ENCODE data around the gene PPP2R5C.

DNA sequence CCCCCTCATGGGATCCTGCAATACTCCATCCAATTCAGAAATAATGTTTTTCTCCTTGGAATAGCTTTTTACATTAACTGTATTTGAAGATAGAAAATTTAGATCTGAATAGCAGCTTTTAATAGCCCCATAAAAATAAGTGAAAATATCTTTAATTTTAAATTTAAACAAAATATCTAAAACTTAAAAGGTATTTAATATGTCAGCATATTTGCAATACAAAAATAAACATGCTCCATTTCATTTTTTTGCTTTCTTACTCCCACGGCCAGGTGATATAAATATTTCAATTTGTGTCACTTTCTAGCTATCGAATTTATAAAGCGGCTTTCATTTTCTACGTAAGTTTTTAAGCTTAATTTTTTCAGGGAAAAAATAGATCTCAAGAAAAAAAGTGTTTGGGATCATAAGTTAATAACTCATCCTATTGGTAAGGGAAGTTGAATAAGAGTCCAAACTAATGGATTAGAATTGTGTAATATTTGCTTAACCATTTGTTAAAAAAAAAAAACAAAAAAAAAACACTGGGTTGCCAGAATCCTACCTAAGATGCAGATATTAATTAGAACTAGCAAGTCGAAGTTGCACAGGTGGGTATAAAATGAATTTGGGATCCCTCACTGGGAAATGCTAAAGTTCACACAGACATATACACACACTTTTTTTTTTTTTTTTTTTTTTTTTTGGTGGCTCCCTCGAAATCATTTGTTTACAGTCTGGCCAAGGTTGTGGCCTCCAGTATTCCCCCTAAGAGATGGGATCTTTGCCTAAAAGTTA, 47.6 kb downstream of the PPP2R5C start:
- TF ChIP-seq, protein P1, sequence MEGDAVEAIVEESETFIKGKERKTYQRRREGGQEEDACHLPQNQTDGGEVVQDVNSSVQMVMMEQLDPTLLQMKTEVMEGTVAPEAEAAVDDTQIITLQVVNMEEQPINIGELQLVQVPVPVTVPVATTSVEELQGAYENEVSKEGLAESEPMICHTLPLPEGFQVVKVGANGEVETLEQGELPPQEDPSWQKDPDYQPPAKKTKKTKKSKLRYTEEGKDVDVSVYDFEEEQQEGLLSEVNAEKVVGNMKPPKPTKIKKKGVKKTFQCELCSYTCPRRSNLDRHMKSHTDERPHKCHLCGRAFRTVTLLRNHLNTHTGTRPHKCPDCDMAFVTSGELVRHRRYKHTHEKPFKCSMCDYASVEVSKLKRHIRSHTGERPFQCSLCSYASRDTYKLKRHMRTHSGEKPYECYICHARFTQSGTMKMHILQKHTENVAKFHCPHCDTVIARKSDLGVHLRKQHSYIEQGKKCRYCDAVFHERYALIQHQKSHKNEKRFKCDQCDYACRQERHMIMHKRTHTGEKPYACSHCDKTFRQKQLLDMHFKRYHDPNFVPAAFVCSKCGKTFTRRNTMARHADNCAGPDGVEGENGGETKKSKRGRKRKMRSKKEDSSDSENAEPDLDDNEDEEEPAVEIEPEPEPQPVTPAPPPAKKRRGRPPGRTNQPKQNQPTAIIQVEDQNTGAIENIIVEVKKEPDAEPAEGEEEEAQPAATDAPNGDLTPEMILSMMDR (IDR thresholded peaks at IDR 0.05), result no peak
- TF ChIP-seq POLR2A (IDR thresholded peaks at IDR 0.05), result no peak

All from testis (tissue), 2 donors.